NCI-H1048 (cell line): Measurements from ENCODE around the gene C10orf88.

Experiments used
- DNase-seq: peaks from one replicate; lab custom pipeline; 2025; lab: John Stamatoyannopoulos, UW

The C10orf88 gene, protein sequence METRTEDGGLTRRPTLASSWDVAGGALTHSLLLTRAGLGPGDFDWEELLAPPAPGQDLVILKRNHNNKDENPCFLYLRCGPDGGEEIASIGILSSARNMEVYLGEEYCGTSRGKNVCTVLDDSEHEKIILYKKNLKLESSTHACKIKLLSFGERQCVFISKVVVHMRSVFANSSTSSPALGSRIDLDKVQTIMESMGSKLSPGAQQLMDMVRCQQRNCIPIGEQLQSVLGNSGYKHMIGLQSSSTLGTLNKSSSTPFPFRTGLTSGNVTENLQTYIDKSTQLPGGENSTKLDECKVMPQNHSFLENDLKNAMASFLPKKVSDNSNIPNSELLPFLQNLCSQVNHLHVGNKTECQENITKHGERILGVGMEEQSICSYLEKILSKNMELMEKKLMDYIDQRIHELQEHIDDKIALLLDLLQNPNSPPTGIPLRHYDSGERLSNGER

DNA sequence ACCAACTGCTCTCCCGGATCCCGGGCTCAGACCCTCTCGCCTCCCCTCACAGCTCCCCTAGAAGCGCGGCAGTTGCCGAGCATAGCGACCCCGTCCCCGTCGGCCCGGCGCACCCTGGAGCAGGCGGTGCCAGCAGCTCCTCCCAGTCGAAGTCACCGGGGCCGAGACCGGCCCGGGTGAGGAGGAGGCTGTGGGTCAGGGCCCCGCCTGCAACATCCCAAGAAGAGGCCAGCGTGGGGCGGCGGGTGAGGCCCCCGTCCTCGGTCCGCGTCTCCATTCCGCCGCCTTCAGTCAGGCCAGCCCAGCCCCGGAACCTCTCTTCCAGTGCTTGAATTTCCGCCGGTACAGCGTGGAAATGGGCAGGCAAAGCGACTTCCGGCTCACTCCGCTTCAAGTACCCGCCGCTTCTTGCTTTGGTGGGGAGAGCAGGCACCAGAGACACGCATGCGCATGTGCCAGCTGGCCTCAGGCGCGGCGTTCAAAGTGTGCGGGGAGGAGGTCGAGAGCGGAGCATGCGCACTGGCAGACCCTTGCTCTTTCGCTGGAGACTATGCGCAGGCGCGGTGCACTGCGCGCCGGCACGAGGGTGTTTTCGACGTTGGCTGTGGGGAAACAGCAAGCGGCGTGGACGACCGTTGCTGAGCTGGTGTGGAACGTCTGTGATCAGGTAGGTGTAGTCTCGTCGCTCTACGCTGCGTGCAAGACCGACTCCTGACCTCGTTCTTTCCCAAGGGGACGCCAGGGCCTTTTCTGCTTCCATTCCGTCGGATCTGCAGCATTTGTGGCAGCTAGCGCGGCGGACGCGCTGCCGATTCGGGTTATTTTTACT lies at the start of gene C10orf88:
Gene C10orf88 (minus strand): TSS at position 326 of the 829 bp plus-strand sequence. CDS start 49 bp downstream, at position 277.
- peak; percentile 99 for DNase-seq

DNA sequence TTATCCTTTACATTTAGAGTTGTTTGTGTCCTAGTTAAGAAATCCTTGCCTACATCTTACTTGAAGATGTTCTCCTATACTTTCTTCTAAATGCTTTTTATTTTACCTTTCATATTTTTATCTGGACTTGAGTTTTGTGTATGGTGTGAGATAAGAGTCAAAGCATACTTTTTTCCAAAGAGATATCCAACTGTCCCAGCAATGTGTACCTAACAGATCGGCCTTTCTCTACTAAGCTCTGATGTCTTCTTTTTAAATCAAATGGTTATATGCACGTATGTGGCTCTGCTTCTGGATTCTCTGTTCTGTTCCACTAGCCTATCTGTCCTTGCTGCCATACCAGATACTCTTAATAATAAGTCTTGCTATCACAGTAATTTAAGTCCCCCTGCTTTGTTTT lies 47.3 kb upstream of the C10orf88 start:
- no peak for DNase-seq

DNA sequence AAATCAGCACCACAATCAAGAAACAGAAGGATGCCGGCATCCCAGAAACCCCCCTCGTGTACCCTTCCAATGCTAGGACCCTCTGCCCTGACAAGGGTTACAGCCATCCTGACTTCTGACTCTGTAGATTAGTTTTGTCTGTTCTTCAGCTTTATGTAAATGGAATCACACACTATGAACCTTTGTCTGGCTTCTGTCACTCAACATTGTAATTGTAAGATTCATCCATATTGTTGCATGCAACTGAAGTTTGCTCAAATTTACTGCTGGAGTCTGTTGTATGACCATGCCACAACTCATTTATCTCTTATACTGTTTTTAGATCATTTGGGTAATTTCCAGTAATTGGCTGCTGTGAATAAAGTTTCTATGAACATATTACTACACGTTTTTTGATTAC lies 46.1 kb upstream of the C10orf88 start:
- no peak for DNase-seq

DNA sequence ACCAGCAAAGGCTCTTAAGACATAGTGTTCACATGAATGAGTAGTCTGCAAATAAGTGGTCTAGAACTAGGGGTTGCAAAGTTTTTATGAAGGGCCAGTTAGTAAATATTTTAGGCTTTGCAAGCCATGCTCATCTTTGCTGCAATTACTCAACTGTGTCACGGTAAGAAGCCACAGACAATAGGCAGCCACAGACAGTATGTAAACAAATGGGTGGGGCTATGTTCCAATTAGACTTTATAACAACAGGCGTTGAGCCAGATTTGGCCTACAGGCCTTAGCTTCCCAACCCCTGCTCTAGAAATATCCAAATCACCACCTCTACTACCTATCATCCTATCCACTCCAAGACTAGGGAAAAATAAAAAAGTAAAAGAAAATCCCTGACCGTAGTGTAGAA lies 45.3 kb upstream of the C10orf88 start:
- DNase-seq, result no peak

DNA sequence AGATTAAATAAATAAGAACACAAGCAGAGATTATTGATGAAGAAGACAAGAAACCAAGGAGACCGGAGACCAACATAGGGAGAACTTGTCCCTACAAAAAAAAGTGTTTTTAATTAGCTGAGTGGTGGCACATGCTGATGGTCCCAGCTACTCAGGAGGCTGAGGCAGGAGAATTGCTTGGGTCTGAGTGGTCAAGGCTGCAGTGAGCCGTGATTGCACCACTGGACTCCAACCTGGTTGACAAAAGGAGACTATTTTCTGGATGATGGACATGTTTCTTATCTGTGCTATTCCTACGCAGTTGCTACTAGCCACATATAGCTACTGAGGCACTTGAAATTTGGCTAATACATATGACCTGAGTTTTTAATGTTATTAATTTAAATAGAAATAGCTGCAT lies 44.9 kb upstream of the C10orf88 start:
- no peak for DNase-seq

DNA sequence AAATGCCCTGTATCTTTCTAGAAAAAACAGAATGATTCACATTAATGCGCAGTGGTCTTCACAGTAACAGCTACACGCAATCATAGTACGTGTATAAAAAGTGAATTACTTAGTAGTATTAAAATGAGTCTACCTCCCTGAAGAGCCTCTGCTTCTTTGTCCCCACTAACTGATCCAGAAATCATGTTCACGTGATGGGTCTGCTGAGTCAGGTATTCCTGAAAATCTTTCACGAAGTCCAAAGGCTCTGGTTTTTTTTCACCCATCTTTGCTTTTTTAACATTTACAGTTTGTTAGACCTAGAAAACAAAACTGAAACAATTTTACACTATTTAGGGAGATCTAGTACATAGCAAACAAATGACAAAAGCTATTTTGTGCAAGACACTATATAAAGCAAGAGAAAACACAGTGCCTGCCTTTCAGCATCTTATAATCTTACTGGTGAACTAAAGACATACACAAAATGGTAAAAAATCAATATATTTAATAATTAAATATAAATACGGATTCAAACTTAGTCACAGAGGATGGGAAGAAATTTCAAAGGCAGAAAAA lies 44.4 kb upstream of the C10orf88 start:
- DNase-seq, result no peak

DNA sequence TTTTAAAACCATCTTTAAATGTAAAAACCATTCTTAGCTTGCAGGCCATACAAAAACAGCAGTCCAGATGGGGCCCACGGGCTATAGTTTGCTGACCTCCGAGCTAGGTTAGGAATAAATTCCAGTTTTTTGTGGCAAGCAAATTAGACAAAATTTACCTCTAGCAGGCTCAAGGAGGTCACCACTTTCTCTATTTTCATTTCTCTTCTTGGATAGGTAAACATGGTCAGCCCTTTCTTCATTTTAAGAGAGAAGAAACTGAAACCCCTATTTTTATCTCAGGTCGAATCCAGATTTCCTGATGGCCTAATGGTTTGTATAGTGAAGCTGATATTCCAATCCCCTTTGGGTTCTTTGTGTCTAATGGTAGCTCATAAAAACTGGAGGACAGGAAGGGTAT lies 43.8 kb upstream of the C10orf88 start:
- no peak for DNase-seq

DNA sequence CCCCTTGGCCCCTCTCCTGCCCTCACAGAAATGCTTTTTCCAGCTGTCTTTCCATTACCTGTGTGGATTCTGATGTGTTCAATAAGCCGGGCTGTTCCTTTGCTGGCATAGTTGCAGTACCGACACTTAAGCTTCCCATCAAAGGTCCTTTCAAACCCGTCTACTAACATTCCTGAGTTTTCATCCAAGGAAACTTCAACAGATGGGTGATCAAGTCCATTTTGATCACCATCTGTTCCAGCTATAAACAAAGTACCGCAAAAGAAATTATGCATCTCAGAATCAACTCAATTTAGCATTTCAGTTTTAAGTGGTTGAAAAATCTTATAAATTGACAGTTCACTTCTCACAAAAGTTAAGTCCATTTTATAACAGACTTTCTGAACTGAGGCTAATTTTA lies 41.9 kb upstream of the C10orf88 start:
- no peak for DNase-seq

DNA sequence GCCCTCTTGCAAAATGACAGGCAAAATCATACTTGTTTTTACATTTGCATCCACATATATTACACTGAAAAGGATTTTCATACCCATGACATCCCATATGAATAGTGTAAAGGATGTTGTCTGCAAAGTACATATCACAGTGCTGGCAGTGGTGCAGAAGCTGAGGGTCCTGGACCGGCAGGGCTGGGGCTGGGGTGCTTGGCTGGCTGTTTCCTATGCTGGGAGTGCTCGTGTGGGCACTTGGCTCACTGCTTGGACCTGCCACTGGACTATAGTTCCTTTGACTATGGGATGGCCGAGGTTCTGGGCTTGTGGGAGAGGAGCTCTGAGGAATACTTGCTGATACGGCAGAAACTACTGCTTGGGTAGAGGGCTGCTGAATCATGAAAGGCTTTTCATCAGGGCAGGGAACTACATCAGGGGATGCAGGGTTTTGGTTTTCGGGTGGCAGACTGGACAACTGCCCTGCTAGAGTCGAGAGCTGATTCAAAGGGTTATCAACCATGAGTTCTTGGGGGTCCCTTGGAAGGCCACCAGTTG lies 39.8 kb upstream of the C10orf88 start:
- DNase-seq, result no peak

DNA sequence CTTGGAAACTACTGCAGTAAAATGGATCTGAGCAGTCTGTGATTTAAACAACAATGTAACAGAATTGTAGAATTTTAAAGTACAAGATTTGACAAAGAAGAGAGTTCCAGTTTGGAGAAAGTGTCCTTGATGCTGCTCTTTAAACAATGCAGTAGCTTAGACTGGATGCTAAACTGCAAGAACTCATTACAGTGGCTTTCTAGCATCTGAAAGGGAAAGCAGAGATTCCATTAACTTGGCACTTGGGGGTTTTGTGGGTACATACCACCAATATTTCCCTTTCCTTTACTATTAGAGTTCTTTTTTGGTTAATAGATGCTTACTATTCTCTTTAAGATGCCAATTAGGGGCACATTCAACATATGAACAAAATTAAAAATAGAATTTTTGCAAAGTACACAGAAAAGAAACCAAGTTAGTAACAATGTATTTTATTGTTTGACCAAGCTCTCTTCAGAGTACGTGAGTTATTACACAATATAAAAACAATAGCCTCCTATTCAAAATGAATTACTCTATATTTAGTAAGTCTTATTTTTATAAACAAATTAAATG lies 38.1 kb upstream of the C10orf88 start:
- no peak for DNase-seq

DNA sequence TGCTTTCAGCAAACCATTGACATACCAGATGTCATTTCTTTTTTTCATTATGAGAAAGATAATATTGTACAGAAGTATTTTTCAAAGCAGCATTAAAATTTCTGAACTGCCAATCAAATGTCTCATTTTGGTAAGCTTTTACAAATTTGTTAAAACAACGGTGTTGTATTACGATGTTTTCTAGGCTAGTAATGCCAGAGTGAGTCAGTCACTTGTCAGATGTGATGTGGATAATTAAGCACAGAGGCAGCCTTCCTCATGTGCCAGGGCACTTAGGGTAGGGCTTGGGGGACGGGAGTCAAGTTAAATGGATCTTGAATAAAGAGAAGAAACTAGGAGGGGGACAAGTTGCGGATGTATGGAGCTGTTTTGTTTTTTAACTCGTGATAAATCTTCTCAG lies 36.3 kb upstream of the C10orf88 start:
- no peak for DNase-seq

DNA sequence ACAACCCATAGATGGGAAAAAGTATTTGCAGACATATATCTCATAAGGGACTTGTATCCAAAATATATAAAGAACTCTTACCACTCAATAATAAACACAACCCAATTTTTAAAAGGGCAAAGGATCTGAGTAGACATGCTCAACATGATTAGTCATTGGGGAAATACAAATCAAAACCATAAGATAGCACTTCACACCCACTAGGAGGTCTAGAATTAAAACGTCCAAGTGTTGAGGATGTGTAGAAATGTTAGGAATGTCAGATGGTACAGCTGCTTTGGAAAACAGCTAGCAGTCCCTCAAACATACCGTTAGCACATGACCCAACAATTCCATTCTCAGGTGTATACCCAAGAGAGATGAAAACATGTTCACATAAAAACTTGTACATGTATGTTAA lies 34.5 kb upstream of the C10orf88 start:
- DNase-seq, result no peak

DNA sequence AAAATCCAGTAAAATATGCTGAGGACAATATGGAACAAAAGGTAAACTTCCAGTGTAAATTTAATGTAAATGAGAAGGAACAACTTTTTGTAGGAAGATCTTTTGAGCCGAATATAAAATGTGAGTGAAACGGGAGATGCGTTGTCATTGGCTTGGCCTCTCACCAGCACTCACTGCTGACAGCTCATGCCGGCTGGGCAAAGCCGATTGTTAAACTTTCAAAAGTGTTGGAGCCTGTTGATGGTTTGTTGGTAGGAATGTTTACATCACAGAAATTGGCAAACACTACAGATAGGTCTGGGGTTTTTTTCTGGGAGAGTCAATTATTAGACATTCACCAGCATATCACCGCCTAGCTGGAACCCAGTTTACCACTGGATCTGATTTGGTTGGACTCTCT lies 32.3 kb upstream of the C10orf88 start:
- DNase-seq, result no peak

DNA sequence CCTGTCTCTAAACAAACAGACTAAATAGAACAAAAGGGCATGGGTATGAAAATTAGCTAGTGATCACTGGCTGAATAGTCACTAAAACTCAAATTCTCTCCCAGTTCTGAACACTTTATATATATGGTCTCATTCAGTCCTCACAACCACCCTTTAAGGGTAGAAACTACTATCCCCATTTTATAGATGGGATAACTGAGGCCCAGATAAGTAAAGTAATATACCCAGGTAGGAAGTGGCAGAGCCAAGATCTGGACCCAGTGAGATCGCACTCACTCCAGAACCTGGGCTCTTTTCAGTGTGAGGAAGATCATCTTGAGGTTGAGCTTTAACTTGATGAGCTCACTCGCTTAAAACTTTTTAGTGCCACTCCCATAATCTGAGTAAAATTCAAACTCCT lies 30.7 kb upstream of the C10orf88 start:
- DNase-seq, result no peak

DNA sequence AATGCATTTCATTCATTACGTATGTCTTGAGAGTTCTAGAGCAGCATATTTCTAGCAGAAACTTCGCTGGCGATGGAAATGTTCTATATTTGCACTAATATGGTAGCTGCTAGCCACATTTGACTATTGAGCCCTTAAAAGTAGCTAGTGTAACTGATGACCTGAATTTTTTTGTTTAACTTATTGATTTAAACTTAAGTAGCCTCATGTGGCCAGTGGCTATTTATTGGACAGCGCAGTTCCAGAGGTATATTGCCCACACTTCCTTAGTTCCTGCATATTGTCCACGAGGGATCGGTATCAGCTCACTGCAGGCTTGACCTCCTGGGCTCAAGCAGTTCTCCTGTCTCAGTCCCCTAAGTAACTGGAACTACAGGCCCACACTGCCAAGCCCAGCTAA lies 29.9 kb upstream of the C10orf88 start:
- DNase-seq, result no peak

DNA sequence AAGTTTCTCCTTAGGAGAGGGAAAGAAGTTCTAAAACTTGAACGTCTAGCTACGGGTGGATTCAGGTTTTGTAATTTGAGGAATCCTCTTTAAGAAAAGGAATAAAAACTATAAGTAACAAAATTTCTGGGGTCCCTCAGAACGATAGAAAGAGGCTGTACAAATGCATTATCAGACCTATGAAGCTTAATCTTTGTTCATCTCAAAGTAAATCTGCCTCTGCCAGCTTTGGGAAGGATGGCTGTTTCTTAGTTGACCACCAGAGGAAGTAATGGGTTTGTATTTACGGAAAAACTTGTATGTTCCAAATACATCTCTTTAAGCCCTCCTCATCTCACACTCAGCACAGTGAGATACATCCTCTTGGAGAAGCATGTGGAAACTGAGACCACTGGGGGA lies 27.0 kb upstream of the C10orf88 start:
- no peak for DNase-seq

DNA sequence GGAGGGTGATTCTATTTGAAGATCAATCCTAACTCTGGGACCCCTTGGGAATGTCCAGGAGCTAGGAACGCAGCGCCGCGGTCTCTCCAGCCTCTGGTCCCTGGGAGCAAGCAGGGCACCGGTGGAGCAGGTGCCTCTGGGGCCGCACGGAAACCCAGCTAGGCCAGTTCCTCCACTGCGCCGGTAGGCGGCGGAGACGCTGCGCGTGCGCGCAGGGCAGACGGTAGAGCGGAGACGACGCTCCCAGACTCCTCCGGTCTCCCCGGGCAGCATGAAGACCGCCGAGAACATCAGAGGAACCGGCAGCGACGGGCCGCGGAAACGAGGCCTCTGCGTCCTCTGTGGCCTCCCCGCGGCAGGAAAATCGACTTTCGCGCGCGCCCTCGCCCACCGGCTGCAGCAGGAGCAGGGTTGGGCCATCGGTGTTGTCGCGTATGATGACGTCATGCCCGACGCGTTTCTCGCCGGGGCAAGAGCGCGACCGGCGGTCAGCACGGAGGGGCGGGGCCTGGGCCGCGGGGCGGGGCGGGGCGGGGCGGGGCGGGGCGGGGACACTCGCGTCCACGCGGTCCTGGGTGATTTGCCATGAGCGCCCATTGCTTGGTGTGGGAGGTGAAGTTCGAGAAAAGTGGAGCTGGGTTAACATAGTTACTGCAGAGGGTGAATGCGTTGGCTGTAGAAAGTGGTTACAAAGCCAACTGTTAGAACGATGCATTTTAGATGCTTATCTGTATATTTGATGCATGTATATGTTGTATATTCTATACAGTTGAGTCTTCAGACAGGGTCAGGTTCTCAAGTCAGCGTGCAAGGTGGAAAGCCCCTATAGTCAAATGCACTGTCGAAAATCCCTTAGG lies 26.4 kb upstream of the C10orf88 start, which contains the start of gene PSTK:
Gene PSTK (plus strand): TSS at position 193 of the 857 bp plus-strand sequence. CDS start 79 bp downstream, at position 272.
- DNase-seq, result peak; percentile 83

DNA sequence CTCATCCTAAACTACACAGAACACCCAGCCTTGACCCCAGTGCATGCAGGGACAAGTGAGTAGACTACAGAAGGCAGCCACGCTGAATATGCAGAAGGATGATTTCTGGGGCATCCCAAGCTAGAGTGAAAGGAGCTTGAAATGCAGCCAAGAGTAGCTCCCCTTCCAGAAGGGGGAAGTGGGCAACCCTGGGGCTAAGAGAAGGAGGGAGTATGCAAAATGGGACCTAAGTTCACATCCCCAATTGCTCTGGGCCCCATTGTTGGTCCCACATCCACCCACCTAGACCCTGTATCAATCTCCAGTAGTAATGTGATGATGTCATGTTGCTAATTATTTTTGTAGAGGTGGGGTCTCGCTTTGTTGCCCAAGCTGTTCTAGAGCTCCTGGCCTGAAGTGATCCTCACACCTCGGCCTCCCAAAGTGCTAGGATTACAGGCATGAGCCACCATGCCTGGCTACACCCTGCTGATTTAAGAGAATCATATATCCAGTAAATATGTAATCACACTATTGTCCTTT lies 20.6 kb upstream of the C10orf88 start:
- no peak for DNase-seq

DNA sequence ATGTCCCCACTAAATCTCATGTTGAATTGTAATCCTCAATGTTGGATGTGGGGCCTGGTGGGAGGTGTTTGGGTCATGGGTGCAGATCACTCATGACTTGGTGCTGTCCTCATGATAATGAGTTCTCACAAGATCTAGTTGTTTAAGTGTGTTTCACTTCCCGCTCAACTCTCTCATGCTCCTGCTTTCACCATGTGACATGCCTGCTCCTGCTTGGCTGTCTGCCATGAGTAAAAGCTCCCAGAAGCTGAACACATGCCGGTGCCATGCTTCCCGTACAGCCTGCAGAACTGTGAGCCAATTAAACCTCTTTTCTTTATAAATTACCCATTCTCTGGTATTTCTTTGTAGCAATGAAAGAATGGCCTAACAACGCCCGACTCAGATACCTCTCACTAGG lies 20.0 kb upstream of the C10orf88 start:
- DNase-seq, result no peak

DNA sequence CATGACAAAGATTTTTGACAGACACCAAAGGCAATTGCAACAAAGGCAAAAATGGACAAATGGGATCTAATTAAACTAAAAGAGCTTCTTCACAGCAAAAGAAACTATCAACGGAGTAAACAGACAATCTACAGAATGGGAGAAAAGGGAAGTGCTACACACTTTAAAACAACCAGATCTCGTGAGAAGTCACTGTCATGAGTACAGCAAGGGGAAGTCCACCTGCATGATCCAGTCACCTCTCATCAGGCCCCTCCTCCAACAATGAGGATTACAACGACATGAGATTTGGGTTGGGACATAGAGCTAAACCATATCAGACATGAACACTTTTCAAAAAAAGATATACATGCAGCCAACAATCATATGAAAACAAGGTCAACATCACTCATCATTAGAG lies 14.7 kb upstream of the C10orf88 start:
- DNase-seq, result no peak

DNA sequence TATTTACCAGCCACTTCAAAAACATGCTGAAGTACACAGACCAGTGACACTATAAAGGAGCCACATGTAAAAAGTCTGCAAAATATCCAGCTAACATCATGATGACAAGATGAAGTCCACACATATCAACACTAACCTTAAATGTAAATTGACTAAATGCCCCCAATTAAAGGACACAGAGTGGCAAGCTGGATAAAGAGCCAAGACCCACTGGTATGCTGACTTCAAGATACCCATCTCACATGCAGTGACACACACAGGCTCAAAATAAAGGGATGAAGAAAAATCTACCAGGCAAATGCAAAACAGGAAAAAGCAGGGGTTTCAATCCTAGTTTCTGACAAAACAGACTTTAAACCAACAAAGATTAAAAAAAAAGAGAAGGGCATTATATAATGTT lies 12.9 kb upstream of the C10orf88 start:
- no peak for DNase-seq
